ENCODE measurements around the gene TTC9. TPM values are rescaled to one million over a fixed set of nuclear protein-coding genes. Genes with fewer than 3 reads are reported as not detected.
A peak's percentile ranks its signal among the peaks of the same experiment; 100 is the strongest.

Gene TTC9
- total and polyA plus RNA-seq, 2 donors from 2014 or later = 2.6 to 5.2 TPM

DNA sequence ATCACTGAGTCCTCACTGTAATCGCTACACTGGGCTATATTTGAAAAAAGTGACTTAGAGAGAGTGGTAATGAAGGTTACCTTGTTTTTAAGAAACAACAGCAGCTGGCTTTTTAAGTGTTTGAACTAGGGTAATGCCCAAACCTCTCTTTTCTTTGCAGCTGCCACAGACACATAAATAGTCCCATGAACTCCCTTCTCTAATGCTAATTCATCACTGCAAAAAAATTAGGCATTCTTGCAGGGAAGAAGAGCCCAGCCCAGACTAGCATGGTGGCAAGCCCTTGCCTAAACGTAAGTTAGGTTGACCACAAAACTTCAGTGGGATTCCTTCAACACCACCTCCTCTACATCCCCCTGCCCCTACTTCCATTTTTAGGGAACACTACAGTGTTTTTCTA is 23.4 kb upstream of the TTC9 start:
- FAIRE-seq = no peak
- intact Hi-C loops (cut with DNase I) = loop anchor here (10.0 kb wide), 1 partner anchor 86 kb away; no protein-coding TSS in a partner anchor

DNA sequence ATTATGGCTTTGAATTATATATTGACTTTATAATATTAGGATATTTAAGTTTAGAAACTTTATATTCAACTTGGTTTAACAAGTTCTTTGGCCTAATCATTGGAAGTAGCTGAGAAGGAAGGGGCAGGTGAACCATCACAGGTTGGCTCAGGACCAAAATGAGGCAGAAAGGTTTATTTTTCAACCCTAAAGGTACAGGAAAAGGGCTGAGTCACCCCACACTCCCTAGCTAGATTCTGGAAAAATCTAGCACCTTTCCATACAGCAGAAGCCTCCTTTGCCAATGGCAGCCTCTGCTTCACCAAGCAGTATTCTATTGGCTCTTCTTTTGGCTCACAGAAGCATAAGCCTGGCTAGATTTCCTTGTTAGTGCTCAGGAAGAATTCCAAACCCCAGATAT is 22.0 kb upstream of the TTC9 start:
- intact Hi-C loops (cut with DNase I) = loop anchor here (10.0 kb wide), 1 partner anchor 85 kb away; no protein-coding TSS in a partner anchor
- Histone ChIP-seq H3K9ac (ENCODE audit: low read length in 3 of 3) (no peak overlapping the region), H3K4me1 (ENCODE audit: control insufficient read depth in 2 of 3, insufficient read depth in 2 of 3, low read depth in 1 of 3, low read length in 3 of 3) (no peaks in the 10 kb centered on the region), H3K36me3 (ENCODE audit: control insufficient read depth in 2 of 3, insufficient read depth in 3 of 3, low read length in 3 of 3) (no peaks in the 10 kb centered on the region), H3K9me3 (ENCODE audit: control insufficient read depth in 2 of 3, insufficient read depth in 1 of 3, low read length in 3 of 3) (no peaks in the 10 kb centered on the region), H3K27me3 (ENCODE audit: control insufficient read depth, insufficient read depth, low read length) (no peaks in the 10 kb centered on the region), H3K4me3 (ENCODE audit: low read length in 3 of 3) (no peak overlapping the region), H3K27ac (ENCODE audit: low read depth in 2 of 2, low read length in 2 of 2) (no peak overlapping the region)
- no peak for FAIRE-seq
- TF ChIP-seq, protein P1, sequence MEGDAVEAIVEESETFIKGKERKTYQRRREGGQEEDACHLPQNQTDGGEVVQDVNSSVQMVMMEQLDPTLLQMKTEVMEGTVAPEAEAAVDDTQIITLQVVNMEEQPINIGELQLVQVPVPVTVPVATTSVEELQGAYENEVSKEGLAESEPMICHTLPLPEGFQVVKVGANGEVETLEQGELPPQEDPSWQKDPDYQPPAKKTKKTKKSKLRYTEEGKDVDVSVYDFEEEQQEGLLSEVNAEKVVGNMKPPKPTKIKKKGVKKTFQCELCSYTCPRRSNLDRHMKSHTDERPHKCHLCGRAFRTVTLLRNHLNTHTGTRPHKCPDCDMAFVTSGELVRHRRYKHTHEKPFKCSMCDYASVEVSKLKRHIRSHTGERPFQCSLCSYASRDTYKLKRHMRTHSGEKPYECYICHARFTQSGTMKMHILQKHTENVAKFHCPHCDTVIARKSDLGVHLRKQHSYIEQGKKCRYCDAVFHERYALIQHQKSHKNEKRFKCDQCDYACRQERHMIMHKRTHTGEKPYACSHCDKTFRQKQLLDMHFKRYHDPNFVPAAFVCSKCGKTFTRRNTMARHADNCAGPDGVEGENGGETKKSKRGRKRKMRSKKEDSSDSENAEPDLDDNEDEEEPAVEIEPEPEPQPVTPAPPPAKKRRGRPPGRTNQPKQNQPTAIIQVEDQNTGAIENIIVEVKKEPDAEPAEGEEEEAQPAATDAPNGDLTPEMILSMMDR (IDR thresholded peaks at IDR 0.05; ENCODE audit: borderline replicate concordance, extremely low read depth, insufficient read depth) = no peak
- no peak for DNase-seq

More for the DNA sequence above, 23.4 kb upstream of the TTC9 start:
- no peaks in the 10 kb centered on the region for H3K9me3 ChIP-seq (ENCODE audit: control insufficient read depth in 2 of 3, insufficient read depth in 1 of 3, low read length in 3 of 3)
- no peaks in the 10 kb centered on the region for H3K36me3 ChIP-seq (ENCODE audit: control insufficient read depth in 2 of 3, insufficient read depth in 3 of 3, low read length in 3 of 3)
- no peak overlapping the region for H3K27ac ChIP-seq (ENCODE audit: low read depth in 2 of 2, low read length in 2 of 2)
- no peak for DNase-seq
- H3K9ac ChIP-seq (ENCODE audit: low read length in 3 of 3) = no peak overlapping the region
- H3K27me3 ChIP-seq (ENCODE audit: control insufficient read depth, insufficient read depth, low read length) = no peaks in the 10 kb centered on the region
- TF ChIP-seq, protein P1 (IDR thresholded peaks at IDR 0.05; ENCODE audit: borderline replicate concordance, extremely low read depth, insufficient read depth) = no peak
- H3K4me3 ChIP-seq (ENCODE audit: low read length in 3 of 3) = no peak overlapping the region
- no peaks in the 10 kb centered on the region for H3K4me1 ChIP-seq (ENCODE audit: control insufficient read depth in 2 of 3, insufficient read depth in 2 of 3, low read depth in 1 of 3, low read length in 3 of 3)

DNA sequence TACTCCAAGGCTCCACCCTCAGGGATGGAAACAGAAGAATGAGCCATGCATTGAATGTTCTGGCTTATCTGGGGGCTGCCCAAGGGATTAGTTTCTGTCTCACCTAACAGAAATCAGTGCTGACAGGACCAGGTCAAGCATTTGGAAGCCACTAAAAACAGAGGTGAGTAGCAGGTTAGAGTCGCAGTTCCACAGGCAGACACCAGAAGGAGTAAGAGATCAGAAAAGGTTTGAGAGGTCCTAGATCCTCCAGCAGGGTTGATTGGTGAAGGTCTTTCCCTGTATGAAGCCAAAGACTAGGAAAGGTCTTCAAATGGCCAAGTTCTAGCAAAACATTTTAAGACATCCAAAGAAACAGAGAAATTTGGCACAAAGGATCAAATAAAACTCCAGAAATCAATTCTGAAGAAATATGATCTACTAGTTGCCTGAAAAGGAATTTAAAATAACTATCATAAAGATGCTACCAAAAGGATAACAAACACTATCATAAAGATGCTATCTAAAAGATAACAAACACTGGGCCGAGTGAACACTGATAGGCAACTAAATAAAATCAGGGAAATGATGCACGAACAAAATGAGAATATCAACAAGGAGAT is 19.5 kb upstream of the TTC9 start:
- TF ChIP-seq, protein P1 (IDR thresholded peaks at IDR 0.05; ENCODE audit: borderline replicate concordance, extremely low read depth, insufficient read depth) = peak; percentile 73
- intact Hi-C loops (cut with DNase I) = no loop called here
- no peaks in the 10 kb centered on the region for H3K4me1 ChIP-seq (ENCODE audit: control insufficient read depth in 2 of 3, insufficient read depth in 2 of 3, low read depth in 1 of 3, low read length in 3 of 3)
- H3K9me3 ChIP-seq (ENCODE audit: control insufficient read depth in 2 of 3, insufficient read depth in 1 of 3, low read length in 3 of 3) = no peaks in the 10 kb centered on the region
- no peaks in the 10 kb centered on the region for H3K27me3 ChIP-seq (ENCODE audit: control insufficient read depth, insufficient read depth, low read length)
- no peak for FAIRE-seq
- no peak overlapping the region for H3K4me3 ChIP-seq (ENCODE audit: low read length in 3 of 3)
- peak in 2 of 5 donors; percentile 33 to 49 for DNase-seq
- H3K27ac ChIP-seq (ENCODE audit: low read depth in 2 of 2, low read length in 2 of 2) = no peak overlapping the region
- no peaks in the 10 kb centered on the region for H3K36me3 ChIP-seq (ENCODE audit: control insufficient read depth in 2 of 3, insufficient read depth in 3 of 3, low read length in 3 of 3)
- no peak overlapping the region for H3K9ac ChIP-seq (ENCODE audit: low read length in 3 of 3)

Data from kidney (tissue), 14 donors.